Tibial artery (tissue), 4 donors: Measurements from ENCODE around the gene MRPL52.

Source experiments
- DNase-seq, 2 donors: peaks; one replicate each; pipeline ENCODE4 v3.0.0-alpha.2; 2019
- H3K27ac ChIP-seq, 2 donors: fragments of 200-600 bp; sonication (generic) in 1 of 2; 1 replicate in 1 of 2; 2 replicates in 1 of 2; pipeline ENCODE4 v1.5.1; 2018 to 2019; ENCODE audit warnings: mild to moderate bottlenecking in 1 of 2
- H3K27me3 ChIP-seq, 2 donors: fragments of 200-600 bp; sonication (generic) in 1 of 2; one replicate each; pipeline versions ENCODE4 v1.5.1 to v1.6.0; 2016 to 2019
- H3K36me3 ChIP-seq, 3 donors: fragments of 200-600 bp; sonication (generic) in 2 of 3; one replicate each; pipeline ENCODE4 v1.5.1; 2016 to 2019; ENCODE audit warnings: mild to moderate bottlenecking in 2 of 3
- H3K4me1 ChIP-seq, 4 donors: fragments of 200-600 bp; sonication (generic) in 2 of 4; 1 replicate in 3 of 4; 2 replicates in 1 of 4; pipeline ENCODE4 v1.5.1; 2016 to 2019
- H3K4me3 ChIP-seq, 2 donors: fragments of 200-600 bp; sonication (generic) in 1 of 2; 1 replicate in 1 of 2; 2 replicates in 1 of 2; pipeline ENCODE4 v1.5.1; 2018 to 2019; ENCODE audit warnings: mild to moderate bottlenecking in 2 of 2
- H3K9me3 ChIP-seq, 3 donors: fragments of 200-600 bp; sonication (generic) in 1 of 3; one replicate each; pipeline ENCODE4 v1.5.1; 2016 to 2019
- CTCF ChIP-seq, 2 experiments: fragments of 200-600 bp in 1 of 2; fragments of 450-650 bp in 1 of 2; IDR thresholded peaks; one replicate each; pipeline ENCODE4 v1.5.1; 2017 to 2019; ENCODE audit warnings: antibody characterized with exemption in 2 of 2, mild to moderate bottlenecking in 1 of 2, moderate library complexity in 1 of 2
- intact Hi-C: fragments of 100-400 bp; cut with DNase I; formaldehyde crosslinking; loops from one replicate; pipeline ENCODE4 v1.15.0; 2023; ENCODE audit warnings: low total_unique reads

Gene MRPL52

GRCh38 chr14:22870811-22871223 is 41.1 kb downstream of the MRPL52 start:
- TF ChIP-seq CTCF (IDR thresholded peaks at IDR 0.05) = no peak
- Histone ChIP-seq H3K9me3 (no peaks in the 10 kb centered on the region), H3K4me1 (peaks cover 0 to 47% (median 38%) of the 10 kb centered on the region in 4 donors), H3K36me3 (peaks cover 27 to 28% (median 28%) of the 10 kb centered on the region in 3 donors), H3K27ac (peak overlapping the region; percentile 96 to 99), H3K4me3 (peak overlapping the region; percentile 78 to 97), H3K27me3 (no peaks in the 10 kb centered on the region)
- intact Hi-C loops = no loop called here
- no peak for DNase-seq

GRCh38 chr14:22871224-22872032 is 41.7 kb downstream of the MRPL52 start, which contains the start of gene LRP10:
Gene LRP10, plus strand, starts transcription at chr14:22871740. Its CDS starts 564 bp downstream, at chr14:22872304.
- Histone ChIP-seq H3K4me3 (peak within 1 kb of the TSS; percentile 78 to 97), H3K9me3 (no peaks in the 10 kb centered on the region), H3K27ac (peak within 1 kb of the TSS; percentile 96 to 99), H3K4me1 (peaks cover 0 to 48% (median 40%) of the 10 kb centered on the region in 4 donors), H3K27me3 (no peaks in the 10 kb centered on the region), H3K36me3 (peaks cover 33 to 34% (median 34%) of the 10 kb centered on the region in 3 donors)
- TF ChIP-seq CTCF (IDR thresholded peaks at IDR 0.05) = no peak
- DNase-seq = peak; percentile 96 to 97
- intact Hi-C loops = no loop called here

GRCh38 chr14:22872033-22872832 is 42.5 kb downstream of the MRPL52 start:
- Histone ChIP-seq H3K4me1 (peaks cover 0 to 48% (median 40%) of the 10 kb centered on the region in 4 donors), H3K4me3 (peak overlapping the region; percentile 78 to 97), H3K9me3 (no peaks in the 10 kb centered on the region), H3K36me3 (peaks cover 41 to 42% (median 42%) of the 10 kb centered on the region in 3 donors), H3K27me3 (no peaks in the 10 kb centered on the region), H3K27ac (peak overlapping the region; percentile 96 to 99)
- TF ChIP-seq CTCF (IDR thresholded peaks at IDR 0.05) = peak; percentile 92 to 94
- peak; percentile 86 to 94 for DNase-seq
- intact Hi-C loops = no loop called here

GRCh38 chr14:22872833-22873520 is 43.3 kb downstream of the MRPL52 start:
- Histone ChIP-seq H3K36me3 (peaks cover 49 to 50% (median 50%) of the 10 kb centered on the region in 3 donors), H3K27ac (peak overlapping the region; percentile 96 to 99), H3K4me1 (peaks cover 0 to 48% (median 40%) of the 10 kb centered on the region in 4 donors), H3K4me3 (peak overlapping the region; percentile 78 to 97), H3K9me3 (no peaks in the 10 kb centered on the region), H3K27me3 (no peaks in the 10 kb centered on the region)
- no peak for DNase-seq
- TF ChIP-seq CTCF (IDR thresholded peaks at IDR 0.05) = no peak
- intact Hi-C loops = no loop called here
